Activated naive CD8-positive, alpha-beta T cell treated with anti-CD3 and anti-CD28 coated beads, Interleukin-2, amount 10 ng/mL, durations not matched to agents 7 days and 5 days (primary cell): Measurements from ENCODE around the gene FHL3. TPM values are rescaled to one million over a fixed set of nuclear protein-coding genes. Genes with fewer than 3 reads are reported as not detected.

Experiments
- ATAC-seq: fragments of 150-1000 bp; cut with Tn5 transposase; one replicate; pipeline ENCODE4 v1.10.0; 2021; ENCODE audit warnings: low read depth, moderate library complexity
- POLR2A ChIA-PET: fragments of 350-600 bp; sonication (Branson Sonifier 250); formaldehyde crosslinking; loops from one replicate; lab custom pipeline; 2021; ENCODE audit warnings: antibody characterized with exemption; lab: Charles Lee
- DNase-seq: peaks from one replicate; pipeline ENCODE4 v3.0.0; 2021
- H3K27ac Mint-ChIP-seq: one replicate; pipeline ENCODE4 v1.8.0; 2022; ENCODE audit warnings: mild to moderate bottlenecking, mixed read lengths
- H3K27me3 Mint-ChIP-seq: one replicate; pipeline ENCODE4 v1.8.0; 2022; ENCODE audit warnings: mild to moderate bottlenecking, moderate library complexity, mixed read lengths
- H3K36me3 Mint-ChIP-seq: one replicate; pipeline ENCODE4 v1.8.0; 2021; ENCODE audit warnings: mild to moderate bottlenecking, mixed read lengths
- H3K4me1 Mint-ChIP-seq: one replicate; pipeline ENCODE4 v1.8.0; 2021; ENCODE audit warnings: mixed read lengths
- H3K4me3 Mint-ChIP-seq: one replicate; pipeline ENCODE4 v1.8.0; 2022; ENCODE audit warnings: mild to moderate bottlenecking, moderate library complexity, mixed read lengths
- H3K9me3 Mint-ChIP-seq: one replicate; pipeline ENCODE4 v1.8.0; 2021; ENCODE audit warnings: mixed read lengths
- total RNA-seq, 2 experiments: library from RNA; stranded (reverse); gene quantifications; one replicate each; pipeline ENCODE4 v1.2.3, GENCODE V29; 2021

The FHL3 gene
- 10 to 100 TPM; 14.6 to 14.7 TPM for total RNA-seq

GRCh38 chr1:38005195-38006007 lies at the start of gene FHL3:
FHL3 (minus strand) TSS chr1:38005514; CDS start chr1:37999412, 6,102 bp downstream.
- H3K4me1 Mint-ChIP-seq, result peaks cover 42% of the 10 kb centered on the region
- POLR2A ChIA-PET, result no interaction called here
- no peaks in the 10 kb centered on the region for H3K27me3 Mint-ChIP-seq
- no peaks in the 10 kb centered on the region for H3K9me3 Mint-ChIP-seq
- DNase-seq, result peak; percentile 63
- ATAC-seq, result peak; percentile 30
- H3K4me3 Mint-ChIP-seq, result peak within 1 kb of the TSS; percentile 93
- H3K36me3 Mint-ChIP-seq, result no peaks in the 10 kb centered on the region
- peak within 1 kb of the TSS; percentile 91 for H3K27ac Mint-ChIP-seq

- no peaks in the 10 kb centered on the region for H3K9me3 Mint-ChIP-seq
- peaks cover 4% of the 10 kb centered on the region for H3K4me1 Mint-ChIP-seq
- H3K36me3 Mint-ChIP-seq, result no peaks in the 10 kb centered on the region
- ATAC-seq, result no peak
- H3K4me3 Mint-ChIP-seq, result no peak overlapping the region
- POLR2A ChIA-PET, result no interaction called here
- H3K27ac Mint-ChIP-seq, result no peak overlapping the region
- peaks cover 32% of the 10 kb centered on the region for H3K27me3 Mint-ChIP-seq
- DNase-seq, result no peak
Observed at GRCh38 chr1:38053416-38054091, 48.2 kb upstream of the FHL3 start.

- DNase-seq (no peak), ATAC-seq (no peak)
- Mint-ChIP-seq H3K27ac (no peak overlapping the region), H3K4me1 (peaks cover 4% of the 10 kb centered on the region), H3K27me3 (peaks cover 35% of the 10 kb centered on the region), H3K36me3 (no peaks in the 10 kb centered on the region), H3K4me3 (no peak overlapping the region), H3K9me3 (no peaks in the 10 kb centered on the region)
- POLR2A ChIA-PET, result no interaction called here
Observed at GRCh38 chr1:38052750-38053415, 47.6 kb upstream of the FHL3 start.

GRCh38 chr1:38051079-38051543 lies 45.8 kb upstream of the FHL3 start:
- DNase-seq (no peak), ATAC-seq (no peak)
- H3K9me3 Mint-ChIP-seq, result no peaks in the 10 kb centered on the region
- H3K4me1 Mint-ChIP-seq, result peaks cover 4% of the 10 kb centered on the region
- H3K36me3 Mint-ChIP-seq, result no peaks in the 10 kb centered on the region
- peaks cover 38% of the 10 kb centered on the region for H3K27me3 Mint-ChIP-seq
- no peak overlapping the region for H3K4me3 Mint-ChIP-seq
- no peak overlapping the region for H3K27ac Mint-ChIP-seq
- POLR2A ChIA-PET, result no interaction called here

- no peak overlapping the region for H3K4me3 Mint-ChIP-seq
- POLR2A ChIA-PET, result no interaction called here
- no peaks in the 10 kb centered on the region for H3K36me3 Mint-ChIP-seq
- no peak for ATAC-seq
- peaks cover 4% of the 10 kb centered on the region for H3K4me1 Mint-ChIP-seq
- no peak overlapping the region for H3K27ac Mint-ChIP-seq
- H3K9me3 Mint-ChIP-seq, result no peaks in the 10 kb centered on the region
- no peak for DNase-seq
- H3K27me3 Mint-ChIP-seq, result peaks cover 35% of the 10 kb centered on the region
Observed at GRCh38 chr1:38050397-38051078, 45.2 kb upstream of the FHL3 start.

- DNase-seq (no peak), ATAC-seq (no peak)
- Mint-ChIP-seq H3K4me3 (peak overlapping the region; percentile 71), H3K27me3 (peaks cover 56% of the 10 kb centered on the region), H3K4me1 (peaks cover 2% of the 10 kb centered on the region), H3K27ac (no peak overlapping the region), H3K36me3 (no peaks in the 10 kb centered on the region), H3K9me3 (no peaks in the 10 kb centered on the region)
- POLR2A ChIA-PET, result no interaction called here
Observed at GRCh38 chr1:38047603-38048141, 42.4 kb upstream of the FHL3 start.

- Mint-ChIP-seq H3K9me3 (no peaks in the 10 kb centered on the region), H3K27me3 (peaks cover 60% of the 10 kb centered on the region), H3K4me3 (peak overlapping the region; percentile 71), H3K27ac (no peak overlapping the region), H3K36me3 (no peaks in the 10 kb centered on the region), H3K4me1 (peaks cover 2% of the 10 kb centered on the region)
- peak; percentile 85 for ATAC-seq
- POLR2A ChIA-PET, result no interaction called here
- DNase-seq, result peak; percentile 76
Observed at GRCh38 chr1:38046884-38047602, 41.7 kb upstream of the FHL3 start.

GRCh38 chr1:38046333-38046883 lies 41.1 kb upstream of the FHL3 start, which contains the start of gene POU3F1:
POU3F1 (minus strand) TSS chr1:38046793; CDS start chr1:38046743, 50 bp downstream.
- H3K4me1 Mint-ChIP-seq, result peaks cover 2% of the 10 kb centered on the region
- H3K27ac Mint-ChIP-seq, result no peak within 1 kb of the TSS
- DNase-seq, result peak; percentile 53
- no peaks in the 10 kb centered on the region for H3K36me3 Mint-ChIP-seq
- POLR2A ChIA-PET, result no interaction called here
- no peaks in the 10 kb centered on the region for H3K9me3 Mint-ChIP-seq
- peaks cover 64% of the 10 kb centered on the region for H3K27me3 Mint-ChIP-seq
- peak within 1 kb of the TSS; percentile 71 for H3K4me3 Mint-ChIP-seq
- ATAC-seq, result peak; percentile 7

- Mint-ChIP-seq H3K27me3 (peaks cover 64% of the 10 kb centered on the region), H3K9me3 (no peaks in the 10 kb centered on the region), H3K4me3 (no peak overlapping the region), H3K27ac (no peak overlapping the region), H3K36me3 (no peaks in the 10 kb centered on the region), H3K4me1 (peaks cover 2% of the 10 kb centered on the region)
- DNase-seq (no peak), ATAC-seq (no peak)
- POLR2A ChIA-PET, result no interaction called here
Observed at GRCh38 chr1:38045401-38046332, 40.4 kb upstream of the FHL3 start.

- ATAC-seq (no peak), DNase-seq (no peak)
- H3K36me3 Mint-ChIP-seq, result no peaks in the 10 kb centered on the region
- peaks cover 64% of the 10 kb centered on the region for H3K27me3 Mint-ChIP-seq
- H3K27ac Mint-ChIP-seq, result no peak overlapping the region
- peaks cover 2% of the 10 kb centered on the region for H3K4me1 Mint-ChIP-seq
- no peaks in the 10 kb centered on the region for H3K9me3 Mint-ChIP-seq
- H3K4me3 Mint-ChIP-seq, result peak overlapping the region; percentile 58
- POLR2A ChIA-PET, result no interaction called here
Observed at GRCh38 chr1:38044221-38045215, 39.2 kb upstream of the FHL3 start.
